Measurements from ENCODE around the gene RGS6.
"Not testable (repeated sequence)": the region's sequence is repeated elsewhere in the genome, so short reads cannot be mapped to it uniquely, and the experiment has no call there.

DNA sequence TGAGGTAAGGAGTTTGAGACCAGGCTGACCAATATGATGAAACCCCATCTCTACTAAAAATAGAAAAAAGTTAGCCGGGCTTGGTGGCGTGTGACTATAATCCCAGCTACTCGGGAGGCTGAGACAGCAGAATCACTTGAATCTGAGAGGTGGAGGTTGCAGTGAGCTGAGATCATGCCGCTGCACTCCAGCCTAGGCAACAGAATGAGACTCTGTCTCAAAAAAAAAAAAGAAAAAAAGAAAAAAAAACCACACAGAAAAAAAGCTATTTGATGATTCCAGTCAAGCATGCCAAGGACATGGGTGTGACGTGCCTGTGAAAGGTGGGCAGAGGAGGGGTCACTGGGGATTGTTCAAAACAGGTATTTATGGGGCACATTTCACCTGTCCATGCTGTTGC, 545.3 kb downstream of the RGS6 start:
- TF ChIP-seq CTCF, POLR2AphosphoS5 (IDR thresholded peaks at IDR 0.05): not testable (repeated sequence)
